Astrocyte of the cerebellum (primary cell): ENCODE results near the gene ESYT2.
"Not testable (repeated sequence)": the region's sequence is repeated elsewhere in the genome, so short reads cannot be mapped to it uniquely, and the experiment has no call there.

Experiments
- DNase-seq: peaks from one replicate; pipeline ENCODE4 v3.0.0-alpha.2; 2011; ENCODE audit warnings: low read depth
- H3K4me3 ChIP-seq: 2 replicates; pipeline ENCODE4 v1.5.1; 2011; ENCODE audit warnings: mild to moderate bottlenecking, low read depth, low read length, moderate library complexity
- CTCF ChIP-seq: IDR thresholded peaks from 2 replicates; pipeline ENCODE4 v1.5.1; 2012; ENCODE audit warnings: low read length, low read depth, moderate library complexity, mild to moderate bottlenecking; ENCODE audit errors: missing control alignments
- in situ Hi-C: cut with HindIII; loops from 2 replicates; pipeline ENCODE4 v1.10.0; 2017; ENCODE audit warnings: low sequenced_read_pairs

Gene ESYT2

GRCh38 chr7:158842486-158842885 lies 13.2 kb upstream of the ESYT2 start:
- no peak overlapping the region for H3K4me3 ChIP-seq
- in situ Hi-C loops: no loop called here
- TF ChIP-seq CTCF: no peak
- no peak for DNase-seq

- TF ChIP-seq CTCF: no peak
- DNase-seq: no peak
- H3K4me3 ChIP-seq: no peak overlapping the region
- in situ Hi-C loops: no loop called here
These were observed 11.3 kb upstream of the ESYT2 start for GRCh38 chr7:158840604-158841003.

- DNase-seq, H3K4me3 ChIP-seq, in situ Hi-C loops: not testable (repeated sequence)
These were observed 9.9 kb upstream of the ESYT2 start for GRCh38 chr7:158839177-158839576.

- no peak overlapping the region for H3K4me3 ChIP-seq
- no peak for TF ChIP-seq CTCF
- no peak for DNase-seq
- in situ Hi-C loops: no loop called here
These were observed 8.7 kb upstream of the ESYT2 start for GRCh38 chr7:158837790-158838637.

GRCh38 chr7:158836692-158837091 lies 7.4 kb upstream of the ESYT2 start:
- in situ Hi-C loops: no loop called here
- TF ChIP-seq CTCF: no peak
- no peak for DNase-seq
- H3K4me3 ChIP-seq: no peak overlapping the region

- no peak for DNase-seq
- TF ChIP-seq CTCF: no peak
- in situ Hi-C loops: no loop called here
- no peak overlapping the region for H3K4me3 ChIP-seq
These were observed 5.8 kb upstream of the ESYT2 start for GRCh38 chr7:158834878-158835784.

GRCh38 chr7:158832994-158833393 lies 3.7 kb upstream of the ESYT2 start:
- DNase-seq: no peak
- in situ Hi-C loops: no loop called here
- H3K4me3 ChIP-seq: no peak overlapping the region
- TF ChIP-seq CTCF: no peak
